ENCODE results near the gene HAUS1.
A peak's percentile ranks its signal among the peaks of the same experiment; 100 is the strongest.
"Not testable (repeated sequence)": the region's sequence is repeated elsewhere in the genome, so short reads cannot be mapped to it uniquely, and the experiment has no call there.

The HAUS1 gene

GRCh38 chr18:46160050-46160798 lies 56.0 kb downstream of the HAUS1 start:
- Mint-ChIP-seq H3K27me3 (no peaks in the 10 kb centered on the region), H3K9me3 (ENCODE audit: low read depth) (no peaks in the 10 kb centered on the region), H3K27ac (peak overlapping the region; percentile 30), H3K4me3 (no peak overlapping the region), H3K36me3 (peaks cover 2% of the 10 kb centered on the region), H3K4me1 (ENCODE audit: low read depth) (peaks cover 59% of the 10 kb centered on the region)

GRCh38 chr18:46160840-46161239 lies 56.7 kb downstream of the HAUS1 start:
- H3K27ac Mint-ChIP-seq; H3K36me3 Mint-ChIP-seq; H3K9me3 Mint-ChIP-seq (ENCODE audit: low read depth); H3K4me3 Mint-ChIP-seq; H3K27me3 Mint-ChIP-seq: not testable (repeated sequence)
- H3K4me1 Mint-ChIP-seq (ENCODE audit: low read depth) = peaks cover 53% of the 10 kb centered on the region

GRCh38 chr18:46161703-46162396 lies 57.7 kb downstream of the HAUS1 start:
- Mint-ChIP-seq H3K36me3 (no peaks in the 10 kb centered on the region), H3K4me3 (no peak overlapping the region), H3K4me1 (ENCODE audit: low read depth) (peaks cover 46% of the 10 kb centered on the region), H3K27ac (no peak overlapping the region), H3K27me3 (no peaks in the 10 kb centered on the region), H3K9me3 (ENCODE audit: low read depth) (no peaks in the 10 kb centered on the region)

GRCh38 chr18:46163091-46163490 lies 58.9 kb downstream of the HAUS1 start:
- Mint-ChIP-seq H3K4me3 (no peak overlapping the region), H3K4me1 (ENCODE audit: low read depth) (peaks cover 42% of the 10 kb centered on the region), H3K27me3 (no peaks in the 10 kb centered on the region), H3K9me3 (ENCODE audit: low read depth) (no peaks in the 10 kb centered on the region), H3K27ac (no peak overlapping the region), H3K36me3 (no peaks in the 10 kb centered on the region)

- H3K27me3 Mint-ChIP-seq = no peaks in the 10 kb centered on the region
- no peak overlapping the region for H3K27ac Mint-ChIP-seq
- peaks cover 39% of the 10 kb centered on the region for H3K4me1 Mint-ChIP-seq (ENCODE audit: low read depth)
- H3K36me3 Mint-ChIP-seq = no peaks in the 10 kb centered on the region
- H3K9me3 Mint-ChIP-seq (ENCODE audit: low read depth) = no peaks in the 10 kb centered on the region
- H3K4me3 Mint-ChIP-seq = no peak overlapping the region
Measured at GRCh38 chr18:46163941-46164499, 59.8 kb downstream of the HAUS1 start.

- H3K27ac Mint-ChIP-seq; H3K4me3 Mint-ChIP-seq; H3K36me3 Mint-ChIP-seq; H3K9me3 Mint-ChIP-seq (ENCODE audit: low read depth); H3K27me3 Mint-ChIP-seq: not testable (repeated sequence)
- peaks cover 44% of the 10 kb centered on the region for H3K4me1 Mint-ChIP-seq (ENCODE audit: low read depth)
Measured at GRCh38 chr18:46164502-46164901, 60.3 kb downstream of the HAUS1 start.

GRCh38 chr18:46164920-46165319 lies 60.7 kb downstream of the HAUS1 start:
- Mint-ChIP-seq H3K27me3 (no peaks in the 10 kb centered on the region), H3K4me1 (ENCODE audit: low read depth) (peaks cover 45% of the 10 kb centered on the region), H3K27ac (no peak overlapping the region), H3K4me3 (no peak overlapping the region), H3K36me3 (no peaks in the 10 kb centered on the region), H3K9me3 (ENCODE audit: low read depth) (no peaks in the 10 kb centered on the region)

- no peaks in the 10 kb centered on the region for H3K9me3 Mint-ChIP-seq (ENCODE audit: low read depth)
- no peak overlapping the region for H3K4me3 Mint-ChIP-seq
- H3K27me3 Mint-ChIP-seq = no peaks in the 10 kb centered on the region
- no peaks in the 10 kb centered on the region for H3K36me3 Mint-ChIP-seq
- peaks cover 35% of the 10 kb centered on the region for H3K4me1 Mint-ChIP-seq (ENCODE audit: low read depth)
- no peak overlapping the region for H3K27ac Mint-ChIP-seq
Measured at GRCh38 chr18:46166261-46166970, 62.2 kb downstream of the HAUS1 start.

GRCh38 chr18:46167971-46168370 lies 63.8 kb downstream of the HAUS1 start:
- Mint-ChIP-seq H3K9me3 (ENCODE audit: low read depth) (no peaks in the 10 kb centered on the region), H3K27ac (peak overlapping the region; percentile 93), H3K27me3 (no peaks in the 10 kb centered on the region), H3K4me1 (ENCODE audit: low read depth) (peaks cover 35% of the 10 kb centered on the region), H3K4me3 (peak overlapping the region; percentile 80), H3K36me3 (no peaks in the 10 kb centered on the region)

GRCh38 chr18:46169464-46169941 lies 65.3 kb downstream of the HAUS1 start:
- Mint-ChIP-seq H3K36me3 (no peaks in the 10 kb centered on the region), H3K27ac (peak overlapping the region; percentile 64), H3K4me3 (peak overlapping the region; percentile 35), H3K27me3 (no peaks in the 10 kb centered on the region), H3K4me1 (ENCODE audit: low read depth) (peaks cover 29% of the 10 kb centered on the region), H3K9me3 (ENCODE audit: low read depth) (no peaks in the 10 kb centered on the region)

GRCh38 chr18:46171331-46171730 lies 67.1 kb downstream of the HAUS1 start:
- H3K4me1 Mint-ChIP-seq (ENCODE audit: low read depth) = peaks cover 43% of the 10 kb centered on the region
- H3K36me3 Mint-ChIP-seq = no peaks in the 10 kb centered on the region
- no peaks in the 10 kb centered on the region for H3K9me3 Mint-ChIP-seq (ENCODE audit: low read depth)
- H3K27ac Mint-ChIP-seq = peak overlapping the region; percentile 13
- H3K27me3 Mint-ChIP-seq = no peaks in the 10 kb centered on the region
- H3K4me3 Mint-ChIP-seq = peak overlapping the region; percentile 25

GRCh38 chr18:46173393-46174341 lies 69.5 kb downstream of the HAUS1 start:
- peaks cover 44% of the 10 kb centered on the region for H3K4me1 Mint-ChIP-seq (ENCODE audit: low read depth)
- no peaks in the 10 kb centered on the region for H3K27me3 Mint-ChIP-seq
- H3K4me3 Mint-ChIP-seq = peak overlapping the region; percentile 97
- peak overlapping the region; percentile 99 for H3K27ac Mint-ChIP-seq
- H3K9me3 Mint-ChIP-seq (ENCODE audit: low read depth) = no peaks in the 10 kb centered on the region
- H3K36me3 Mint-ChIP-seq = peaks cover 4% of the 10 kb centered on the region

- peaks cover 41% of the 10 kb centered on the region for H3K4me1 Mint-ChIP-seq (ENCODE audit: low read depth)
Measured at GRCh38 chr18:46174342-46175041, 70.3 kb downstream of the HAUS1 start.

More at GRCh38 chr18:46174342-46175041, 70.3 kb downstream of the HAUS1 start:
- Mint-ChIP-seq H3K4me3 (peak overlapping the region; percentile 97), H3K36me3 (peaks cover 4% of the 10 kb centered on the region), H3K27ac (peak overlapping the region; percentile 99), H3K9me3 (ENCODE audit: low read depth) (no peaks in the 10 kb centered on the region), H3K27me3 (no peaks in the 10 kb centered on the region)

Measured in activated naive CD8-positive, alpha-beta T cell (primary cell).